Hepatocyte (in vitro differentiated cells): ENCODE data around the gene NMBR. TPM values are rescaled to one million over a fixed set of nuclear protein-coding genes. Genes with fewer than 3 reads are reported as not detected.
"Not testable (repeated sequence)": the region's sequence is repeated elsewhere in the genome, so short reads cannot be mapped to it uniquely, and the experiment has no call there.

Experiments
- DNase-seq: peaks from one replicate; pipeline ENCODE4 v3.0.0-alpha.2; 2016; ENCODE audit warnings: low spot score
- H2AFZ ChIP-seq: fragments of 200-600 bp; sonication (generic); 2 replicates; pipeline ENCODE4 v1.6.0; 2016; ENCODE audit warnings: antibody characterized with exemption, mild to moderate bottlenecking
- H3K27ac ChIP-seq: fragments of 200-600 bp; sonication (generic); 2 replicates; pipeline ENCODE4 v1.5.1; 2016; ENCODE audit warnings: mild to moderate bottlenecking
- H3K27me3 ChIP-seq: fragments of 200-600 bp; sonication (generic); 2 replicates; pipeline ENCODE4 v1.6.1; 2016
- H3K36me3 ChIP-seq: fragments of 200-600 bp; sonication (generic); replicated peaks from 2 replicates; pipeline ENCODE4 v1.5.1; 2016; ENCODE audit warnings: low read depth; ENCODE audit not compliant: insufficient read depth
- H3K4me1 ChIP-seq: fragments of 200-600 bp; sonication (generic); 2 replicates; pipeline ENCODE4 v1.5.1; 2016; ENCODE audit warnings: mild to moderate bottlenecking, moderate library complexity; ENCODE audit not compliant: insufficient read depth
- H3K4me2 ChIP-seq: fragments of 200-600 bp; sonication (generic); 2 replicates; pipeline ENCODE4 v1.6.0; 2016
- H3K4me3 ChIP-seq: fragments of 200-600 bp; sonication (generic); 2 replicates; pipeline ENCODE4 v1.5.1; 2016; ENCODE audit warnings: mild to moderate bottlenecking
- H3K79me2 ChIP-seq: fragments of 200-600 bp; sonication (generic); 2 replicates; pipeline ENCODE4 v1.6.0; 2017; ENCODE audit warnings: mild to moderate bottlenecking
- H3K9me2 ChIP-seq: fragments of 200-600 bp; sonication (generic); replicated peaks from 2 replicates; pipeline ENCODE4 v1.6.0; 2017; ENCODE audit warnings: mild to moderate bottlenecking; ENCODE audit not compliant: insufficient read depth
- H3K9me3 ChIP-seq: fragments of 200-600 bp; sonication (generic); 2 replicates; pipeline ENCODE4 v1.5.1; 2016; ENCODE audit warnings: low read depth, mild to moderate bottlenecking
- H4K20me1 ChIP-seq: fragments of 200-600 bp; sonication (generic); 2 replicates; pipeline ENCODE4 v1.6.0; 2016; ENCODE audit warnings: mild to moderate bottlenecking; ENCODE audit not compliant: insufficient read depth, poor library complexity, severe bottlenecking
- EZH2 ChIP-seq: fragments of 200-600 bp; sonication (generic); IDR thresholded peaks from 2 replicates; pipeline ENCODE4 v1.6.1; 2016; ENCODE audit warnings: antibody characterized with exemption, mild to moderate bottlenecking, borderline replicate concordance
- EZH2phosphoT487 ChIP-seq: fragments of 200-600 bp; sonication (generic); IDR thresholded peaks from one replicate; pipeline ENCODE4 v1.6.1; 2018; ENCODE audit warnings: antibody characterized with exemption, mild to moderate bottlenecking, low read depth, moderate library complexity; ENCODE audit not compliant: unreplicated experiment, severe bottlenecking
- WGBS: methylation state at CpG from one replicate; pipeline ENCODE4 v1.1.6; 2016; ENCODE audit warnings: low lambda C conversion rate; ENCODE audit errors: missing lambda C conversion rate; 5-methylcytosine and 5-hydroxymethylcytosine counted together
- polyA plus RNA-seq: library from polyadenylated mRNA; unstranded; fragments of >200 nt; fragmentation: Nextera tagmentation; extraction: Ambion mirVana; gene quantifications from 2 replicates; pipeline ENCODE4 v1.2.1, GENCODE V29; 2016
- total RNA-seq: library from RNA; depleted of rRNA; stranded (reverse); fragments of >200 nt; gene quantifications from 2 replicates; pipeline ENCODE4 v1.2.3, GENCODE V29; 2014
- TF ChIP-seq, protein P1 (sequence below): fragments of 200-600 bp; sonication (generic); IDR thresholded peaks from 2 replicates; pipeline ENCODE4 v1.5.1; 2016; ENCODE audit warnings: antibody characterized with exemption, mild to moderate bottlenecking; ENCODE audit not compliant: poor library complexity

Gene NMBR
- total and polyA plus RNA-seq, 2 experiments from 2014 or later: 0.27 TPM; not detected in 1

DNA sequence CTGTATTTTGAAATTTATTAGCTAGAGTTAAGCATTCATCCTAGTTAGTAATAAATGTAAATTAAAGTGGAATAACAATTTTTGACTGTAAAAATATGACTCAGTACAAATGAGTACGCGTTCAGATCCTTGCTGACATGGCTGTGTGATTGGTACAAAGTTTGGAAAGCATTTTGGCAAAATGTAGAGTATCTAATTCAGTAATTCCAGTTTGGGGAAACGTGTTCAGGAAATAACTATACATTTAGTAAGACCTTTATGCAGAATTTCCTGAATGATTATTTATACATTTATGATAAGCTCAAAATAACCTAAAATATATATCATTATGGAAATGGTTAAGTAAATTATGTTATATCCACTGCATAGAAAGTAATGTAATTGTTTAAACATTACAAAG lies 8.2 kb upstream of the NMBR start:
- no peaks in the 10 kb centered on the region for H3K9me3 ChIP-seq

GRCh38 chr6:142154336-142154735 lies 7.4 kb upstream of the NMBR start:
- H3K4me3 ChIP-seq: no peak overlapping the region
- H3K9me2 ChIP-seq: no peaks in the 10 kb centered on the region
- no peak overlapping the region for H2AFZ ChIP-seq
- WGBS: 97% methylated on average over 1 of the region's 1 CpG
- no peaks in the 10 kb centered on the region for H3K4me1 ChIP-seq
- H3K79me2 ChIP-seq: peaks cover 94% of the 10 kb centered on the region
- H3K9me3 ChIP-seq: no peaks in the 10 kb centered on the region
- DNase-seq: no peak
- H4K20me1 ChIP-seq: peaks cover 6% of the 10 kb centered on the region
- H3K27me3 ChIP-seq: no peaks in the 10 kb centered on the region
- no peak overlapping the region for H3K27ac ChIP-seq
- no peaks in the 10 kb centered on the region for H3K36me3 ChIP-seq
- H3K4me2 ChIP-seq: no peak overlapping the region
- TF ChIP-seq EZH2: no peak
- TF ChIP-seq, protein P1, sequence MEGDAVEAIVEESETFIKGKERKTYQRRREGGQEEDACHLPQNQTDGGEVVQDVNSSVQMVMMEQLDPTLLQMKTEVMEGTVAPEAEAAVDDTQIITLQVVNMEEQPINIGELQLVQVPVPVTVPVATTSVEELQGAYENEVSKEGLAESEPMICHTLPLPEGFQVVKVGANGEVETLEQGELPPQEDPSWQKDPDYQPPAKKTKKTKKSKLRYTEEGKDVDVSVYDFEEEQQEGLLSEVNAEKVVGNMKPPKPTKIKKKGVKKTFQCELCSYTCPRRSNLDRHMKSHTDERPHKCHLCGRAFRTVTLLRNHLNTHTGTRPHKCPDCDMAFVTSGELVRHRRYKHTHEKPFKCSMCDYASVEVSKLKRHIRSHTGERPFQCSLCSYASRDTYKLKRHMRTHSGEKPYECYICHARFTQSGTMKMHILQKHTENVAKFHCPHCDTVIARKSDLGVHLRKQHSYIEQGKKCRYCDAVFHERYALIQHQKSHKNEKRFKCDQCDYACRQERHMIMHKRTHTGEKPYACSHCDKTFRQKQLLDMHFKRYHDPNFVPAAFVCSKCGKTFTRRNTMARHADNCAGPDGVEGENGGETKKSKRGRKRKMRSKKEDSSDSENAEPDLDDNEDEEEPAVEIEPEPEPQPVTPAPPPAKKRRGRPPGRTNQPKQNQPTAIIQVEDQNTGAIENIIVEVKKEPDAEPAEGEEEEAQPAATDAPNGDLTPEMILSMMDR: no peak
- TF ChIP-seq EZH2phosphoT487: no peak

More for the DNA sequence above, 8.2 kb upstream of the NMBR start:
- no peak overlapping the region for H3K4me2 ChIP-seq
- no peaks in the 10 kb centered on the region for H3K9me2 ChIP-seq
- H2AFZ ChIP-seq: no peak overlapping the region
- no peaks in the 10 kb centered on the region for H3K27me3 ChIP-seq
- H3K27ac ChIP-seq: no peak overlapping the region
- no peak for DNase-seq
- 78% methylated on average over 3 of the region's 3 CpGs for WGBS
- H3K4me1 ChIP-seq: no peaks in the 10 kb centered on the region
- no peak overlapping the region for H3K4me3 ChIP-seq
- TF ChIP-seq EZH2phosphoT487 (no peak), EZH2 (no peak)
- TF ChIP-seq, protein P1: no peak
- H4K20me1 ChIP-seq: peaks cover 6% of the 10 kb centered on the region
- no peaks in the 10 kb centered on the region for H3K36me3 ChIP-seq
- peaks cover 94% of the 10 kb centered on the region for H3K79me2 ChIP-seq

DNA sequence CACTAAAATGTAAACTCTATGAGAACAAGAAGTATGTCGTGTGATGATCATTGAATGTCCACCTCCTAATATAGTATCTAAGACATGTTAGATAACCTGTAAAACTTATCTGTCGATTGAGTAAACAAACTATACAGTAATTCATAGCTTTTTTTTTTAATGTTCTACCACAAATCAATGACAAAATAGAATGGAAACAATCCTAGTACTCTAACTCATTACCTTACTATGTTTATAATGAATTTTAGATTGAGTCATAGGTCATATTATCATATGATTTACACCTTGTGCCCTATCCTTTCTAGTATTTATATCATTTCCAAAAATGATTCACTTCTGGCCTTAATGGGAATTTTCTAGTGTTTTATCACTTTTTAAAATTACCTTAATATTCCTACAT lies 6.3 kb upstream of the NMBR start:
- Histone ChIP-seq H3K79me2 (peaks cover 94% of the 10 kb centered on the region), H4K20me1 (peaks cover 10% of the 10 kb centered on the region), H3K4me1 (peaks cover 8% of the 10 kb centered on the region), H2AFZ (no peak overlapping the region), H3K4me3 (no peak overlapping the region), H3K9me2 (no peaks in the 10 kb centered on the region), H3K27ac (no peak overlapping the region), H3K36me3 (no peaks in the 10 kb centered on the region), H3K4me2 (no peak overlapping the region), H3K27me3 (no peaks in the 10 kb centered on the region), H3K9me3 (no peaks in the 10 kb centered on the region)
- WGBS: 73% methylated on average over 2 of the region's 2 CpGs
- DNase-seq: no peak
- TF ChIP-seq, protein P1: no peak
- TF ChIP-seq EZH2 (no peak), EZH2phosphoT487 (no peak)

DNA sequence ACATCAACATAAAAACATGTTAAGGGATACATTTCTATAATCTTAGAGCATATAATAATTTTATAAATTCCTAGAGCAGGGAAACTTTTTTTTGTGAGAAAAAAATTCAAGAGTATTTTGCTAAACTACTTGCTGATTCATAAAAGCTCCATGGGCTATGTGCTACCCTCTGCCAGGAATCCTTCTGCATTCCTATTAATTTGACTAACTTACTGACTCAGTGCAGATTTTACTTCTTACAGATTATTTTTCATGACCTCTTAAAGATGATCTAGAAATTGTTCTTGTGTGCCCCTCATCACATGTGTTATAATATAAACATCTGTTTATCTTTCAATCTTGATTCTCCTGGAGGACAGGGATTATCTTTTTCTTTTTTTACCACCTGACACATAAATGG lies 5.8 kb upstream of the NMBR start:
- H4K20me1 ChIP-seq: peaks cover 11% of the 10 kb centered on the region
- H3K79me2 ChIP-seq: peaks cover 94% of the 10 kb centered on the region
- no peak overlapping the region for H3K4me3 ChIP-seq
- H3K4me2 ChIP-seq: no peak overlapping the region
- H3K9me3 ChIP-seq: no peaks in the 10 kb centered on the region
- H3K4me1 ChIP-seq: peaks cover 12% of the 10 kb centered on the region
- H3K27me3 ChIP-seq: no peaks in the 10 kb centered on the region
- no peak for DNase-seq
- no peak overlapping the region for H3K27ac ChIP-seq
- TF ChIP-seq, protein P1: no peak
- TF ChIP-seq EZH2 (no peak), EZH2phosphoT487 (no peak)
- no peaks in the 10 kb centered on the region for H3K9me2 ChIP-seq
- H2AFZ ChIP-seq: no peak overlapping the region
- H3K36me3 ChIP-seq: no peaks in the 10 kb centered on the region

DNA sequence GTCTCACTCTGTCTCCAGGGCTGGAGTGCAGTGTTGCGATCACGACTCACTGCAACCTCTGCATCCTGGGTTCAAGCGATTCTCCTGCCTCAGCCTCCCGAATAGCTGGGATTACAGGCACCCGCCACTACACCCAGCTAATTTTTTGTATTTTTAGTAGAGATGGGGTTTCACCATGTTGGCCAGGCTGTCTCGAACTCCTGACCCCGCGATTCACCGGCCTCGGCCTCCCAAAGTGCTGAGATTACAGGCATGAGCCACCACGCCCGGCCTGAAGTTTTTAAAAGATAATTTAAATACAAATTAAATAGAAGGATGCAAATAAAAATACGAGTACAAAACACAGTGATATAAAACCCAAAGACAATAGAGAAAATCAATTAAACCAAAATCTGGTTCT lies 5.4 kb downstream of the NMBR start:
- not testable (repeated sequence) for H4K20me1 ChIP-seq, H3K9me3 ChIP-seq, H3K27ac ChIP-seq, H3K4me2 ChIP-seq, H3K9me2 ChIP-seq, DNase-seq, H3K4me3 ChIP-seq, H3K36me3 ChIP-seq, H3K79me2 ChIP-seq, H2AFZ ChIP-seq, H3K4me1 ChIP-seq, H3K27me3 ChIP-seq
- WGBS: 93% methylated on average over 13 of the region's 13 CpGs
